NCI-H524 treated with DMSO at 0.1 percent for 48 hours (cell line): Measurements from ENCODE around the gene GAB2.

Source experiments
- DNase-seq: peaks from one replicate; lab custom pipeline; 2025; lab: John Stamatoyannopoulos, UW

GAB2 gene

GRCh38 chr11:78400116-78400515 lies 17.5 kb downstream of the GAB2 start:
- DNase-seq, result no peak

DNA sequence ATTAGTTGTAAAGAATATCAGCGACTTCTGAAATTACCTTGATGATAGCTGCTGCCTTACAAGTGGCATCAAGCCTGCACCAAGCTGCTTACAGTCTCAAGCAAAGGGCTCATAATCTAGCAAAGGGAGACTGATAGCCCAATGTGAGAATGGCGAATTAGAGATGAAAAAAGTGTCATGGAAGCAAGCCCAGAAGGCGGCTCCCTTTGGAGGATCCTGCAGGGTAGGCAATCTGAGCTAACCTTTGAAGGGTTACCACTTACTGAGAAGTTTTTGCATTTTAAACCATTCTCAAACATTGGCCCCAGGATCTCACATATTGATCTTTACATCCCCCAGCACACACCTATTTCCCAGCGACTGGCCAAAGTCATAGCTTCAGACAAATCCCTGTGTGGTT lies 18.5 kb downstream of the GAB2 start:
- DNase-seq, result no peak

DNA sequence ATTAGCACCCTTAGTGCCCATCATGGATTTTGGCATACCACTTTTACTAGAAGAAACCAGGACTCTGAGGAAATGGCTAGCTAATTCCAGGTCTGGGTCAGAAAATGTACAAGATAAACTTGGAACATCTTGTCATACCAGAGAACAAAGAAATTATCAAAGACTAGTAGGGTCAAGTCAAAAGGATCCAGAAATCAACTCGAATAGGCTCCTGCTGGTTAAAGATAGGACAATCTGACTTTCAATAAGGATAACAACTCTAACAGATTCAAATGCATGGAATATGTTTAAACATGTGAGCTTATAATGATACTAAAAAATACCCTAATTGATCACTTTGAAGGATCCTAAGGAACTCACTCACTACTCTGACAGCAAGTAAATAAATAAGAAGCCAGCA lies 18.9 kb downstream of the GAB2 start:
- DNase-seq, result no peak

- no peak for DNase-seq
These were observed 20.2 kb downstream of the GAB2 start for GRCh38 chr11:78397398-78397797.

DNA sequence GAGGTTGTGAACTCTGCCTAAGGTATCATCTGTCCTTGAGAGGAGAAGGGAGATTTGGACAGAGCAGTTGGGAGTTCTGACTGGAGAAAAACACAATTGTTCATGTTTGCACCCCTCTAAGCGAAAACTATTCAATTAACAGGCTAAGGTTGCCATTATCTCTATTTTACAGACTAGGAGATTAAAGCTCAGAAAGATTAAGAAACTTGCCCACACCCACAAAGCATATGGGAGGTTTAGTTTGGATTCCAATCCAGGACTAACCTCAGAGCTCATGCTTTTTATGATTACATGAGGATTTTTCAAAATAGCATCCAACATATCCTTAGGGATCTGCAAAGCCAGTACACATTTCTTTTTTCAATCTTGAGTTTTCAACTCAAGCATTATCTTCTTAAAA lies 22.0 kb downstream of the GAB2 start:
- no peak for DNase-seq

- no peak for DNase-seq
These were observed 24.8 kb downstream of the GAB2 start for GRCh38 chr11:78392854-78393253.

DNA sequence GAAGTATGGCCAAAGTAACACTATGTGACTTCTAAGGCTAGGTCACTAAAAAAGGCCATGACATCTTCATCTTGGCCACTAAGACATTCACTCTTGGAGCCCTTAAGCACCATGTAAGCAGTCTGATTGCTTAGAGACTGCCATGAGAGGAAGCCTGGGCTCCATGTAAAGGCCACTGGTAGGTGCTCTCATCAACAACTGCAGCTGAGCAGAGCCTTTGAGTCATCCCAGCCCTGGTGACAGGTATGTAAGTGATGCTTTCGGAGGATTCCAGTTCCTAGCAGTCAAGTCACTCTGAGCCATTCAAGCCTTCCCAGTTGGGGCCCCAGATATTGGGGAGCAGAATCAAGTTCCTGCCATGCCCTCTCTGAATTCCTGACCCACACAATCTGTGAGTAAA lies 26.2 kb downstream of the GAB2 start:
- no peak for DNase-seq

GRCh38 chr11:78390809-78391208 lies 26.8 kb downstream of the GAB2 start:
- no peak for DNase-seq

- DNase-seq, result no peak
These were observed 31.2 kb downstream of the GAB2 start for GRCh38 chr11:78386215-78386941.

DNA sequence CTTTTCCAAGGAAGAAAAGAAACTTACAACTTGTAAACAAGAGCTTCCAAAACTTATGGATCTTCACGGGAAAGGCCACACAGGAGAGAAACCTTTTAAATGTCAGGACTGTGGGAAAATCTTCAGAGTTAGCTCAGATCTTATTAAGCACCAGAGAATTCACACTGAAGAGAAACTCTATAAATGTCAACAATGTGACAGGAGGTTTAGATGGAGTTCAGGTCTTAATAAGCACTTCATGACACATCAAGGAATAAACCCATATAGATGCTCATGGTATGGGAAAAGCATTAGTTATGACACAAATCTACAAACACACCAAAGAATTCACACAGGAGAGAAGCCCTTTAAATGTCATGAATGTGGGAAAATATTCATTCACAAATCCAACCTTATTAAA lies 32.4 kb downstream of the GAB2 start:
- no peak for DNase-seq

- DNase-seq, result no peak
These were observed 33.4 kb downstream of the GAB2 start for GRCh38 chr11:78384231-78384630.

GRCh38 chr11:78381865-78382264 lies 35.8 kb downstream of the GAB2 start:
- DNase-seq, result no peak

- no peak for DNase-seq
These were observed 37.0 kb downstream of the GAB2 start for GRCh38 chr11:78380615-78381051.

- no peak for DNase-seq
These were observed 38.5 kb downstream of the GAB2 start for GRCh38 chr11:78379039-78379670.

DNA sequence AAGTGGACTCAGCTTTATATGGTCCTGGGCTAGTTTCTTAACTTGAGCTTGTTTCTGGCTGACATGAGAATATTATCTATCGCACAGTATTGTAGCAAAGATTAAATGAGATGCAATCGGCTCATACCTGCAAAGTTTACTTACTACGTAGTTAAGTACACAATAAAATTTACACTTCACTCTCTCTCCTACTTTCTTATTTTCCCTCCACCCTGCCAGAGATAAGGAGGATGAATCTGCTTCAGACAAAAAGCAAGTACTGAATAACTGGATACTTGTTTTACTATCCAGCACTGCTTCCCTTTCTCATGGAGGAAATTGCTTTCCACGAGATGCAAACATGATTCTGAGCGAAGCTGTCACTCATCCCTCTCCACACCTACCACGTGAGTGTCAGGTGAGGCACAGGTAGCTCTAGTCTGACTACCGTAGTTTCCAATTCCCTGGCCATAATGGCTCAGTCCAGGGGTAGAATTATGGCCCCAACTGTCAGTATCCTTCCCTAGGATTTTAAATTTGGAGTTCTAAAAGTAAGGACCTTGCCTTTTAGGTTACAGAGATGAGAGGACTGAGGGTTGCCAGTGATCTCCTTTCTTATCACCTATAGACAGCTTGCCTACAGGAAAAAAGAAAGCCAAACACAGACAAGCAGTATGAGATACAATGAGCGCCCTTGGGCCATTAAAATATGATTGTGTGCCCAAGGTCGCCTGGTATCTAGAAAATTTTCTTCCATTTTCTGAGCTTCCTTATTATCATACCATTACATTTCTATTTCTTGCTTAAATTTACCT lies 39.8 kb downstream of the GAB2 start:
- DNase-seq, result no peak

DNA sequence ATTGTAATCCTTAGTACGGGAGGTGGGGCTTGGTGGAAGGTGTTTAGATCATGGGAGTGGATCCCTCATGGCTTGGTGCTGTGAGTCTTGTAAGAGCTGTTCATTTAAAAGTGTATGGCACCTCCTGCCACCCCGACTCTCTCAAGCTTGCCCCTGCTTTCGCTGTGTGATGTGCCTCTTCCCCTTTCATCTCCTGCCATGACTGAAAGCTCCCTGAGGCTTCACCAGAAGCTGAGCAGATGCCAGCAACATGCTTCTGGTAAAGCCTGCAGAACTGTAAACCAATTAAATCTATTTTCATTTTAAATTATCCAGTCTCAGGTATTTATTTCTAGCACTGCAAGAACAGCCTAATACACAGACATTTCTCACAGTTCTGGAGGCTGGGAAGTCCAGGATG lies 40.8 kb downstream of the GAB2 start:
- DNase-seq, result no peak

- no peak for DNase-seq
These were observed 42.7 kb downstream of the GAB2 start for GRCh38 chr11:78374917-78375316.

GRCh38 chr11:78373689-78374088 lies 43.9 kb downstream of the GAB2 start:
- no peak for DNase-seq

- DNase-seq, result no peak
These were observed 45.4 kb downstream of the GAB2 start for GRCh38 chr11:78372114-78372768.

DNA sequence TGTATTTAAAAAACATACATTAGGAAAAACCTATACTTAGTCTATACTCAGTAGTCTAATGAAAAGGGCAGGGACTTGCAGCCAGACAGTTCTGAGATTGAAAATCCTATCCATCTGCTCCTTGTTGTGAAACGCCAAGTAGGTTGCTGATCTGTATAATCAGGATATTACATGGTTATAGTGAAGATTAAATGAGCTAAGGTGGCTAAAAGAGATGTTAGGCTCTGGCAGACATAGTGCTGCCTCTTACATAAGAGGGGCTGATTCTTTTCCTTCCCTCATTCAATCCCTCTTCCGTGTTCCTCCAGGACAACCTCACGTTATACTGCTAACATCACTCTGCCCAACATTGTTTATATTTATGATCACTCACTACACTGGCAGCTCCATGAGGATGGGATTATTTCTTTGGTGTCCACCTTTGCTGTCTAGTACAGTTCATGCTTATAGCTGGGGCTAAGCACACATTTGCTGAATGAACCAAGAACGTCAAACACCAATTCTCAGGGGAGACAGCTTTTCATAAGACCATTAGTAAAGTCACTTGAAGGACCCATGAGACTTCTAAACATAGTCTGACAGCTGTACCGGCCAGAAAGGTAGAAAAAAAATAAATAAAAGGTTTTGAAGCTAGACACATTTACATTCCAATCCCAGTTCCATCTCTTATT lies 46.3 kb downstream of the GAB2 start:
- DNase-seq, result peak; percentile 62

- DNase-seq, result no peak
These were observed 47.0 kb downstream of the GAB2 start for GRCh38 chr11:78370406-78371172.
